Thyroid gland (tissue), 4 donors: ENCODE results near the gene C8B.

Experiments used
- POLR2A ChIP-seq, 2 donors: fragments of 450-650 bp; IDR thresholded peaks; one replicate each; pipeline ENCODE4 v1.6.1; 2017; ENCODE audit warnings: antibody characterized with exemption in 2 of 2, mild to moderate bottlenecking in 2 of 2, moderate library complexity in 1 of 2
- TF ChIP-seq, protein P1 (sequence below), 6 experiments: fragments of 200-600 bp in 3 of 6; fragments of 450-650 bp in 3 of 6; sonication (generic) in 3 of 6; IDR thresholded peaks; one replicate each; pipeline ENCODE4 v1.5.1; 2016 to 2019; ENCODE audit warnings: antibody characterized with exemption in 6 of 6, mild to moderate bottlenecking in 2 of 6, inconsistent platforms in 1 of 6, moderate library complexity in 1 of 6

DNA sequence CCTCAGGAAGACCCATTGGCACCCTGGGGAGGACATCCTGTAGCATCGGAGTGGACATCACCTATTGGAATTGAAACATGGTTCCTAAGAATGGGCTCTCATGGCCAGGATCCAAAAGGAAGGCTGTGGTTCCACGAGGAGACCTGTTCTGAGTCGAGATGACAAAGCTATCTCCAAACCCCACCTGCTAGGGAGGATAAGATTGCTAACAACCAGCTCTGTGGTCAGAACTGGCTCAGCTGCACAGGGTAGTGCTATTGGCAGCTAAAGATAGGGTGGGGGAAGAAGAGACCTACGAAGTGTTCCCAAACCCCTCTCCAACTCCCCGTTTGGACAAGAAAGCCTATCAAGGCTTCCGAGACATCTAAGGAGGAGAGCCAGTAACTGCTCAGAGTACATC, 17.7 kb upstream of the C8B start:
- TF ChIP-seq, protein P1, sequence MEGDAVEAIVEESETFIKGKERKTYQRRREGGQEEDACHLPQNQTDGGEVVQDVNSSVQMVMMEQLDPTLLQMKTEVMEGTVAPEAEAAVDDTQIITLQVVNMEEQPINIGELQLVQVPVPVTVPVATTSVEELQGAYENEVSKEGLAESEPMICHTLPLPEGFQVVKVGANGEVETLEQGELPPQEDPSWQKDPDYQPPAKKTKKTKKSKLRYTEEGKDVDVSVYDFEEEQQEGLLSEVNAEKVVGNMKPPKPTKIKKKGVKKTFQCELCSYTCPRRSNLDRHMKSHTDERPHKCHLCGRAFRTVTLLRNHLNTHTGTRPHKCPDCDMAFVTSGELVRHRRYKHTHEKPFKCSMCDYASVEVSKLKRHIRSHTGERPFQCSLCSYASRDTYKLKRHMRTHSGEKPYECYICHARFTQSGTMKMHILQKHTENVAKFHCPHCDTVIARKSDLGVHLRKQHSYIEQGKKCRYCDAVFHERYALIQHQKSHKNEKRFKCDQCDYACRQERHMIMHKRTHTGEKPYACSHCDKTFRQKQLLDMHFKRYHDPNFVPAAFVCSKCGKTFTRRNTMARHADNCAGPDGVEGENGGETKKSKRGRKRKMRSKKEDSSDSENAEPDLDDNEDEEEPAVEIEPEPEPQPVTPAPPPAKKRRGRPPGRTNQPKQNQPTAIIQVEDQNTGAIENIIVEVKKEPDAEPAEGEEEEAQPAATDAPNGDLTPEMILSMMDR (IDR thresholded peaks at IDR 0.05): no peak
- TF ChIP-seq POLR2A (IDR thresholded peaks at IDR 0.05): no peak
